NCI-H748 (cell line): ENCODE data around the gene COL4A2.
A peak's percentile ranks its signal among the peaks of the same experiment; 100 is the strongest.
"Not testable (repeated sequence)": the region's sequence is repeated elsewhere in the genome, so short reads cannot be mapped to it uniquely, and the experiment has no call there.

Source experiments
- DNase-seq: peaks from one replicate; lab custom pipeline; 2025; ENCODE audit not compliant: unreplicated experiment; lab: John Stamatoyannopoulos, UW

Gene COL4A2

GRCh38 chr13:110305949-110306339, 1.1 kb upstream of the COL4A2 start:
- DNase-seq, result no peak

- DNase-seq, result no peak
Measured at GRCh38 chr13:110306340-110306959, 634 bp upstream of the COL4A2 start.

- peak; percentile 58 for DNase-seq
Measured at GRCh38 chr13:110307767-110308655, 927 bp downstream of the COL4A2 start.

GRCh38 chr13:110308656-110309359, 1.7 kb downstream of the COL4A2 start:
- DNase-seq, result peak; percentile 57

GRCh38 chr13:110309661-110310524, 2.8 kb downstream of the COL4A2 start:
- DNase-seq, result no peak

- DNase-seq, result no peak
Measured at GRCh38 chr13:110310541-110311442, 3.7 kb downstream of the COL4A2 start.

GRCh38 chr13:110311443-110312338, 4.6 kb downstream of the COL4A2 start:
- DNase-seq, result no peak

- DNase-seq, result no peak
Measured at GRCh38 chr13:110312339-110313031, 5.4 kb downstream of the COL4A2 start.

GRCh38 chr13:110313261-110313660, 6.2 kb downstream of the COL4A2 start:
- not testable (repeated sequence) for DNase-seq

- not testable (repeated sequence) for DNase-seq
Measured at GRCh38 chr13:110313733-110314132, 6.6 kb downstream of the COL4A2 start.

GRCh38 chr13:110314516-110315245, 7.6 kb downstream of the COL4A2 start:
- no peak for DNase-seq

GRCh38 chr13:110316196-110316595, 9.1 kb downstream of the COL4A2 start:
- no peak for DNase-seq

GRCh38 chr13:110317093-110317492, 10.0 kb downstream of the COL4A2 start:
- no peak for DNase-seq

GRCh38 chr13:110317496-110318195, 10.6 kb downstream of the COL4A2 start:
- DNase-seq, result no peak

GRCh38 chr13:110318920-110319319, 11.8 kb downstream of the COL4A2 start:
- DNase-seq, result no peak

- DNase-seq, result no peak
Measured at GRCh38 chr13:110319397-110319773, 12.3 kb downstream of the COL4A2 start.
